Measurements from ENCODE around the gene DPYSL5.

DNA sequence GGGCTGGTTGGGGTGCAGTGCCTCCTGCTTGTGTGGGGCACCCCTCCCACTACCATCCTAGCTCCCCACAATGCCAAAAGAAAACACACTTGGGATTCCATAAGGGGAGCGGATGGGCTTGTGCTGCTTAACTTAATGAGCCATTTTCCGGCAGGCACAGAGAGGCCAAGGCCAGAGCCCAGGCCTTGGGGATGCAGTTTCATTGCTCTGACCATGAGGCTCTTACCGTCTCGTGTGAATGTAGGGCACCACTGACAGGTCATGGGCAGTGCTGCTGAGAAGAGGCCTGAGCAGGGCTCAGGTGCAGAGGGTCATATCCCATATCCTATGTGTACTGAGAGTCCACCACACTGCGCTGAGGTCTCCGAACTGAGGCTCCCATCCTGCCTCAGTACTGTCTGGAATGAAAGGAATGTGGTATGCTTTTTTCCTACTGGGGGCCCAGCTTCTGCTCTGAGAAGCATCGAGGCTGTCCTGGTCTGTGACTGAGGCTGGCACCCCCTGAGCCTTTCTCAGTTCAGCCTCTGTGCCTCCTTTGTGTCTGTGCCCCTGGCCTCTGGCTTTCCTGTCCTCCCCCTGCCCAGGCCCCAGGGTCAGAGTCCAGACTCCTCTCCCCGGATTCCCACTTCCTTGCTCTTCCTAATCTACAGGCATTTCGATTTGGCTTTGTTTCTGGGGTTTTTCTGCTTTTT is 77.3 kb downstream of the DPYSL5 start:
- TF ChIP-seq MEF2A (IDR thresholded peaks at IDR 0.05; ENCODE audit: insufficient read depth, low read depth, low read length) (no peak), MTA2 (IDR thresholded peaks at IDR 0.05; ENCODE audit: low read depth) (no peak), EZH2 (IDR thresholded peaks at IDR 0.05; ENCODE audit: borderline replicate concordance, control insufficient read depth, low read depth, low read length) (no peak), CEBPB (IDR thresholded peaks at IDR 0.05; ENCODE audit: borderline replicate concordance in 1 of 2, low read depth in 2 of 2, low read length in 2 of 2) (no peak), POLR2A (IDR thresholded peaks at IDR 0.05; ENCODE audit: low read depth, low read length) (no peak), FOXM1 (IDR thresholded peaks at IDR 0.05; ENCODE audit: low read depth, low read length) (no peak), POLR2AphosphoS2 (IDR thresholded peaks at IDR 0.05; ENCODE audit: low read depth, low read length) (no peak)
- TF ChIP-seq, protein P1, sequence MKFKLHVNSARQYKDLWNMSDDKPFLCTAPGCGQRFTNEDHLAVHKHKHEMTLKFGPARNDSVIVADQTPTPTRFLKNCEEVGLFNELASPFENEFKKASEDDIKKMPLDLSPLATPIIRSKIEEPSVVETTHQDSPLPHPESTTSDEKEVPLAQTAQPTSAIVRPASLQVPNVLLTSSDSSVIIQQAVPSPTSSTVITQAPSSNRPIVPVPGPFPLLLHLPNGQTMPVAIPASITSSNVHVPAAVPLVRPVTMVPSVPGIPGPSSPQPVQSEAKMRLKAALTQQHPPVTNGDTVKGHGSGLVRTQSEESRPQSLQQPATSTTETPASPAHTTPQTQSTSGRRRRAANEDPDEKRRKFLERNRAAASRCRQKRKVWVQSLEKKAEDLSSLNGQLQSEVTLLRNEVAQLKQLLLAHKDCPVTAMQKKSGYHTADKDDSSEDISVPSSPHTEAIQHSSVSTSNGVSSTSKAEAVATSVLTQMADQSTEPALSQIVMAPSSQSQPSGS (IDR thresholded peaks at IDR 0.05; ENCODE audit: low read length): no peak

All from GM12878 (cell line).